Tibial nerve (tissue), 4 donors: ENCODE data around the gene FAM204A. TPM values are rescaled to one million over a fixed set of nuclear protein-coding genes. Genes with fewer than 3 reads are reported as not detected.

Experiments used
- DNase-seq, 2 donors: peaks; one replicate each; pipeline ENCODE4 v3.0.0-alpha.2; 2019; ENCODE audit warnings: low spot score in 2 of 2
- H3K27ac ChIP-seq, 4 donors: fragments of 200-600 bp; sonication (generic) in 3 of 4; one replicate each; pipeline ENCODE4 v1.5.1; 2017 to 2019; ENCODE audit warnings: mild to moderate bottlenecking in 1 of 4
- H3K27me3 ChIP-seq, 2 donors: fragments of 200-600 bp; sonication (generic) in 1 of 2; one replicate each; pipeline versions ENCODE4 v1.5.1 to v1.6.0; 2017 to 2019
- H3K36me3 ChIP-seq, 3 donors: fragments of 200-600 bp; sonication (generic); one replicate each; pipeline ENCODE4 v1.5.1; 2018 to 2019
- H3K4me1 ChIP-seq, 4 donors: fragments of 200-600 bp; sonication (generic) in 3 of 4; one replicate each; pipeline ENCODE4 v1.5.1; 2017 to 2019
- H3K4me3 ChIP-seq, 4 donors: fragments of 200-600 bp; sonication (generic) in 3 of 4; one replicate each; pipeline ENCODE4 v1.5.1; 2017 to 2019; ENCODE audit warnings: mild to moderate bottlenecking in 1 of 4, moderate library complexity in 1 of 4
- H3K9me3 ChIP-seq, 4 donors: fragments of 200-600 bp; sonication (generic) in 3 of 4; one replicate each; pipeline ENCODE4 v1.5.1; 2017 to 2019
- EP300 ChIP-seq, 2 donors: sonication (generic); formaldehyde crosslinking; IDR thresholded peaks; one replicate each; pipeline ENCODE4 v1.6.1; 2017; ENCODE audit warnings: antibody characterized with exemption in 2 of 2, mild to moderate bottlenecking in 1 of 2
- POLR2A ChIP-seq, 2 donors: fragments of 450-650 bp; IDR thresholded peaks; one replicate each; pipeline ENCODE4 v1.6.1; 2017; ENCODE audit warnings: antibody characterized with exemption in 2 of 2, mild to moderate bottlenecking in 2 of 2, moderate library complexity in 2 of 2
- WGBS, 2 donors: methylation state at CpG; one replicate each; pipeline ENCODE4 v1.1.5; 2018; 5-methylcytosine and 5-hydroxymethylcytosine counted together
- total RNA-seq, 4 donors: library from RNA; depleted of rRNA; stranded (reverse); fragments of >200 nt; gene quantifications; one replicate each; pipeline ENCODE4 v1.1.0, GENCODE V29; 2016
- TF ChIP-seq, protein P1 (sequence below), 5 experiments: fragments of 200-600 bp in 3 of 5; fragments of 450-650 bp in 2 of 5; sonication (generic) in 3 of 5; IDR thresholded peaks; one replicate each; pipeline ENCODE4 v1.5.1; 2016 to 2019; ENCODE audit warnings: antibody characterized with exemption in 5 of 5, mild to moderate bottlenecking in 3 of 5, moderate library complexity in 2 of 5

Gene FAM204A
- total RNA-seq, 4 donors from 2014 or later = 38.4 to 59.7 (median 39.5) TPM

DNA sequence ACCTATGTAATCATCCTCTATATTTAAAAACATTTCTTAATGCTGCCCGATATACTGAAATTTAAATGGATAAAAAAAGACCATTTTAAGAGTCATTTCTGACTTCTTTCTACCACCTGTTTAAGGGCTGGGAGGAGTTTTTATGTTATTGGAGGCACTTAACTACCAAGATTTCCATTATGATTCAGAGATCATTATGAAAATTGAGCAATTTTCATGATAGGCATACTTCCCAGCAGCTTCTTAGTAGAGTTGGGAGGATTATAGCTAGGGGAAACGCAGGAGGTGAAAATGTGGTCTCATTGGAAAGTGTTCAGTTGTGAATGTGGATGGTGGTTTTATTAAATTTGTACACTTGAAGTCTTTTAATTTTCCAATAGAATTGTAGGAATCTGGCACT, 28.4 kb upstream of the FAM204A start:
- H3K27me3 ChIP-seq = no peaks in the 10 kb centered on the region
- no peaks in the 10 kb centered on the region for H3K4me1 ChIP-seq
- no peak overlapping the region for H3K4me3 ChIP-seq
- no peak overlapping the region for H3K27ac ChIP-seq
- H3K36me3 ChIP-seq = no peaks in the 10 kb centered on the region
- DNase-seq = no peak
- TF ChIP-seq, protein P1, sequence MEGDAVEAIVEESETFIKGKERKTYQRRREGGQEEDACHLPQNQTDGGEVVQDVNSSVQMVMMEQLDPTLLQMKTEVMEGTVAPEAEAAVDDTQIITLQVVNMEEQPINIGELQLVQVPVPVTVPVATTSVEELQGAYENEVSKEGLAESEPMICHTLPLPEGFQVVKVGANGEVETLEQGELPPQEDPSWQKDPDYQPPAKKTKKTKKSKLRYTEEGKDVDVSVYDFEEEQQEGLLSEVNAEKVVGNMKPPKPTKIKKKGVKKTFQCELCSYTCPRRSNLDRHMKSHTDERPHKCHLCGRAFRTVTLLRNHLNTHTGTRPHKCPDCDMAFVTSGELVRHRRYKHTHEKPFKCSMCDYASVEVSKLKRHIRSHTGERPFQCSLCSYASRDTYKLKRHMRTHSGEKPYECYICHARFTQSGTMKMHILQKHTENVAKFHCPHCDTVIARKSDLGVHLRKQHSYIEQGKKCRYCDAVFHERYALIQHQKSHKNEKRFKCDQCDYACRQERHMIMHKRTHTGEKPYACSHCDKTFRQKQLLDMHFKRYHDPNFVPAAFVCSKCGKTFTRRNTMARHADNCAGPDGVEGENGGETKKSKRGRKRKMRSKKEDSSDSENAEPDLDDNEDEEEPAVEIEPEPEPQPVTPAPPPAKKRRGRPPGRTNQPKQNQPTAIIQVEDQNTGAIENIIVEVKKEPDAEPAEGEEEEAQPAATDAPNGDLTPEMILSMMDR (IDR thresholded peaks at IDR 0.05) = no peak
- no peak for TF ChIP-seq EP300 (IDR thresholded peaks at IDR 0.05)
- TF ChIP-seq POLR2A (IDR thresholded peaks at IDR 0.05) = no peak
- peaks cover 0 to 10% (median 3%) of the 10 kb centered on the region in 4 donors for H3K9me3 ChIP-seq
- 91% methylated on average over 2 of the region's 2 CpGs for WGBS, 2 donors

DNA sequence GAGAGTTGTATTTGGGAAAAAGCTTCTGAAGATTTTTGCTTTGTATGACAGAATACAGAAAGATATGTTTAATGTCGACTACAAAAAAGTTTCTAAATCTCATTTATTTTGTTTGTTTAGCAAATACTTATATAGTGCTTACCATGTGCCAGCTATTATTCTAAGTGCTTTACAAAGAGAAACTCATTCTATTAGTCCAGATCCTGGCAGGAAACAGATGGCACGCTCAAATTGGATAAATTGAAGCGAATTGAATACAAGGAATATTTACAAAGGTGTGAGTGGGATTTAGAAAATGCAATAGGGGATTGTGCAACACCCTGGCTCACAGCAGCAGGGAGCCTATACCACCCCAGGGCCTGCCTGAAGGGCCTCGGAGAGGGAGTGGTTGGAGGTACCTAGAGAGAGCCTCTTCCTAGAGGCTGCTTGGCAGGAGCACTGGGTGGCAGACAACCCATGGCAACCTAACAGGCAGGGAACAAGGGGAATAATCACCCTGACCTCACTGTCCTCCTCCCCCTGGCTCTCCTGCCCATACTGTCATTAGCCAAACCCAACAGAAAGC, 27.6 kb upstream of the FAM204A start:
- Histone ChIP-seq H3K4me1 (no peaks in the 10 kb centered on the region), H3K36me3 (no peaks in the 10 kb centered on the region), H3K9me3 (peaks cover 0 to 18% (median 5%) of the 10 kb centered on the region in 4 donors), H3K4me3 (no peak overlapping the region), H3K27me3 (no peaks in the 10 kb centered on the region), H3K27ac (no peak overlapping the region)
- DNase-seq = no peak
- WGBS, 2 donors = 65 to 77% methylated on average over 4 of the region's 4 CpGs
- no peak for TF ChIP-seq EP300 (IDR thresholded peaks at IDR 0.05)
- TF ChIP-seq, protein P1 (IDR thresholded peaks at IDR 0.05) = no peak
- no peak for TF ChIP-seq POLR2A (IDR thresholded peaks at IDR 0.05)

DNA sequence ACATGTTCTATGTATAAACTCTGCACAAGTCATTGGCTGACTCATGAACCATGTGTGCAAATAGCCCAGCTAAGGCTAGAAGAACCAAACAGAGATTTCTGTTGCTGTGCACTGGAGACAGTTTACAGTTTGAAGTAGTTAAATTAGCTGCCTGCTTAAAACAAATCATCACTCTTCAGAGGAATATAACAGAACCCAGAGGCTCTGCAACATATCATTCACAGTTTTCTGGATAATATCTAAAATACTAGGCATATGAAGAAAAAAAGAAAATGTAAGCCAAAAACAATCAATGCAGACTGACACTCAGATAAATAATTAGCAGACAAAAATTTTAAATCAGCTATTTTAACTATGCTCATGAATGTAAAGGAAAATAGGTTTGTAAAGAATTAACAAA, 23.6 kb upstream of the FAM204A start:
- no peaks in the 10 kb centered on the region for H3K36me3 ChIP-seq
- H3K4me1 ChIP-seq = no peaks in the 10 kb centered on the region
- no peaks in the 10 kb centered on the region for H3K27me3 ChIP-seq
- peaks cover 0 to 19% (median 5%) of the 10 kb centered on the region in 4 donors for H3K9me3 ChIP-seq
- H3K4me3 ChIP-seq = no peak overlapping the region
- H3K27ac ChIP-seq = no peak overlapping the region
- TF ChIP-seq EP300 (IDR thresholded peaks at IDR 0.05) (no peak), POLR2A (IDR thresholded peaks at IDR 0.05) (no peak)
- TF ChIP-seq, protein P1 (IDR thresholded peaks at IDR 0.05) = no peak
- DNase-seq = no peak

DNA sequence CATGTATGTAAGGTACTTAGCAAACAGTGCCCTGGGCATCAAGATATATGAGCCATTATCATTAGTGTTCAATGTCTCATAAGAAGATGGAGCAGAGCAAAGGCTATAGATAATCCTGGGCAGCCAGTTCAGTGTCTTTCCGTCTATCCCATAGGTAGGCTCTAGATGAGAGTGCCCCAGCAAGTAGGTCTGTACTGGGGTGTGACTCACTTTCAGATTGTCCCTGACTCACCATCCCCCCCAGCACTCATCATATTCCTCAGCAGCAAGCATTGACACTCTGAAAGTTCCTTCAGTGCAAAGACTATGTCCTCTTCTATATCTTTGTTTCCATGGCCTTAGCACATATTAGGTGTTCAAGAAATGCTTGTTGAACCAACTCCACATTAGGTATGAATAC, 20.0 kb upstream of the FAM204A start:
- Histone ChIP-seq H3K27ac (no peak overlapping the region), H3K36me3 (no peaks in the 10 kb centered on the region), H3K4me1 (no peaks in the 10 kb centered on the region), H3K4me3 (no peak overlapping the region), H3K9me3 (peaks cover 0 to 19% (median 5%) of the 10 kb centered on the region in 4 donors), H3K27me3 (no peaks in the 10 kb centered on the region)
- DNase-seq = no peak
- 91 to 92% methylated on average over 1 of the region's 1 CpG for WGBS, 2 donors
- TF ChIP-seq POLR2A (IDR thresholded peaks at IDR 0.05) (no peak), EP300 (IDR thresholded peaks at IDR 0.05) (no peak)
- TF ChIP-seq, protein P1 (IDR thresholded peaks at IDR 0.05) = no peak

DNA sequence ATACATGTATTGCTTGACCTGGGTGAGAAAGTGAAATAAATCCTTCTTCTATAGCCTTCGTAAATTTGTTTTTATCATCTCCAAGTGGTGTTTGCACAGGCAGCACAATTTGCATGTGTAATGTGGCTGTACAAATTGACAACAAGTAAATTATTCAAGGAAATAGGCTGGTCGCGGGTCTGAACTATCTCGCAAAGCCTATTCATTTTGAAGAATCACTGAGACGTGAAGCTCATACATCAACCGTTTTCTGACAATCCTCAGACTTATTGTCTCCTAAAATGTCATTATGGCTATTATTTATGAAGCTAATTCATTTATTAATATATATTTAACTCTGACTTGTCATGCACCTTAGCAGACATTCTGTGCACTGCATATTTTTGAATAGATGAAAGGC, 16.2 kb upstream of the FAM204A start:
- H3K4me1 ChIP-seq = no peaks in the 10 kb centered on the region
- no peaks in the 10 kb centered on the region for H3K36me3 ChIP-seq
- TF ChIP-seq, protein P1 (IDR thresholded peaks at IDR 0.05) = no peak
- no peak for TF ChIP-seq POLR2A (IDR thresholded peaks at IDR 0.05)
- TF ChIP-seq EP300 (IDR thresholded peaks at IDR 0.05) = no peak
- no peaks in the 10 kb centered on the region for H3K9me3 ChIP-seq
- H3K27ac ChIP-seq = no peak overlapping the region
- H3K4me3 ChIP-seq = no peak overlapping the region
- H3K27me3 ChIP-seq = no peaks in the 10 kb centered on the region
- 75 to 77% methylated on average over 6 of the region's 6 CpGs for WGBS, 2 donors
- DNase-seq = no peak
